ENCODE measurements around the gene LGR4.

DNA sequence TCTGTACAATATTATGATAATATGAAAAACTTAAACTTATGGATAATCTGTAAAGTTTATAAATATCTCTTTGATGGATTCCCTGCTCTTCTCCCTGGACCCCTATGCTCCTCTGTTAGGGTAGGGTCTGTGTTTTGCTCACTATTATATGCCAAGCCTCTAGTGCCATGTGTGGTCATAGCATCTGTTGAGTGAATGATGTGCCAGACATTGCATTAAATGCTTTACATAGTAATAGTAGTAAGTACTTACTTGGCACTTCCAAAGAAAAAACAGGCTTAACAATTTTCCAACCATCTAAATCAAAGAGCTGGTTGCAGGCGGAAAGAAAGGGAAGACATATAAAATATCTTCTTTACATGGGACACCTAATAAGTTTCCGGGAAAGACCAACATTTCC lies 46.8 kb downstream of the LGR4 start:
- TF ChIP-seq ZNF529 (tag by site-specific recombination; IDR thresholded peaks at IDR 0.05; ENCODE audit: insufficient replicate concordance) (no peak), ZNF658 (tag by site-specific recombination; IDR thresholded peaks at IDR 0.05) (no peak), KLF16 (tag by site-specific recombination; IDR thresholded peaks at IDR 0.05) (no peak), YY1 (tag by site-specific recombination; IDR thresholded peaks at IDR 0.05) (no peak), ZNF670 (tag by site-specific recombination; IDR thresholded peaks at IDR 0.05; ENCODE audit: low read depth) (no peak), ZBTB49 (tag by site-specific recombination; IDR thresholded peaks at IDR 0.05; ENCODE audit: low read depth) (no peak), ZNF513 (tag by site-specific recombination; IDR thresholded peaks at IDR 0.05) (no peak), ZNF776 (tag by site-specific recombination; IDR thresholded peaks at IDR 0.05; ENCODE audit: borderline replicate concordance) (no peak), ZBTB48 (tag by site-specific recombination; IDR thresholded peaks at IDR 0.05) (no peak), ZBTB1 (tag by site-specific recombination; IDR thresholded peaks at IDR 0.05) (no peak), SCRT2 (tag by site-specific recombination; IDR thresholded peaks at IDR 0.05) (no peak)
- TF ChIP-seq, protein P1, sequence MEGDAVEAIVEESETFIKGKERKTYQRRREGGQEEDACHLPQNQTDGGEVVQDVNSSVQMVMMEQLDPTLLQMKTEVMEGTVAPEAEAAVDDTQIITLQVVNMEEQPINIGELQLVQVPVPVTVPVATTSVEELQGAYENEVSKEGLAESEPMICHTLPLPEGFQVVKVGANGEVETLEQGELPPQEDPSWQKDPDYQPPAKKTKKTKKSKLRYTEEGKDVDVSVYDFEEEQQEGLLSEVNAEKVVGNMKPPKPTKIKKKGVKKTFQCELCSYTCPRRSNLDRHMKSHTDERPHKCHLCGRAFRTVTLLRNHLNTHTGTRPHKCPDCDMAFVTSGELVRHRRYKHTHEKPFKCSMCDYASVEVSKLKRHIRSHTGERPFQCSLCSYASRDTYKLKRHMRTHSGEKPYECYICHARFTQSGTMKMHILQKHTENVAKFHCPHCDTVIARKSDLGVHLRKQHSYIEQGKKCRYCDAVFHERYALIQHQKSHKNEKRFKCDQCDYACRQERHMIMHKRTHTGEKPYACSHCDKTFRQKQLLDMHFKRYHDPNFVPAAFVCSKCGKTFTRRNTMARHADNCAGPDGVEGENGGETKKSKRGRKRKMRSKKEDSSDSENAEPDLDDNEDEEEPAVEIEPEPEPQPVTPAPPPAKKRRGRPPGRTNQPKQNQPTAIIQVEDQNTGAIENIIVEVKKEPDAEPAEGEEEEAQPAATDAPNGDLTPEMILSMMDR (tag by site-specific recombination; IDR thresholded peaks at IDR 0.05), result no peak
